NT2/D1 (cell line): ENCODE data around the gene EXPH5.

Experiments
- YY1 ChIP-seq: IDR thresholded peaks from 2 replicates; pipeline ENCODE4 v1.6.1; 2011; ENCODE audit not compliant: insufficient read length, insufficient read depth
- ZNF274 ChIP-seq: IDR thresholded peaks from 2 replicates; pipeline ENCODE4 v1.6.1; 2011; ENCODE audit warnings: mild to moderate bottlenecking, low read depth, low read length

DNA sequence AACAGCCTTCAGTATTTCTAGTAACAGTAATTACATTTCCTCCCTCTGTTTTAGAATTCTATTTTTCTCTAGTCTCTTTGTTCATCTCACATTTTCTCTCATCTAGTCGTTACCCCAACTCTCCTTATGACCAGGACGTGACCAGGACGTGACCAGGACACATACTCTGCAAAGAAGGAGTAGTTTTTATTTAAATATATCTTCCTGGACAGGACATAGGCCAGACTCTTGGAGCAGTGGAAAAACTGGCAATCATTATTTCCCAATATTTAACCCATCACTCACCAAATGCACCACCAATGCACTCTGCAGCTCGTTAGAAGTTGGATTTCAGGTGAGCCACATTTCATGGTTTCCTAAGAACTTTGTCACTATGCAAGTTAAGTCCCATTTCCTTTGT is 55.1 kb downstream of the EXPH5 start:
- TF ChIP-seq YY1 = no peak
- no peak for TF ChIP-seq ZNF274
